Spleen (tissue), 7 donors: Measurements from ENCODE around the gene DTNB.

Experiments used
- CTCF ChIP-seq, 11 experiments: fragments of 200-600 bp in 7 of 11; fragments of 450-650 bp in 4 of 11; sonication (generic) in 4 of 11; IDR thresholded peaks in 8 of 11; conservative IDR thresholded peaks in 3 of 11; 1 replicate in 7 of 11; 2 replicates in 4 of 11; pipeline versions ENCODE4 v1.4.0 to v1.8.0; 2016 to 2021; ENCODE audit warnings: antibody characterized with exemption in 11 of 11, inconsistent platforms in 4 of 11, mild to moderate bottlenecking in 1 of 11
- POLR2A ChIP-seq, 3 donors: fragments of 450-650 bp; IDR thresholded peaks; one replicate each; pipeline ENCODE4 v1.5.1; 2017; ENCODE audit warnings: antibody characterized with exemption in 3 of 3, mild to moderate bottlenecking in 1 of 3
- donor health status: DM: no; HTN: no; CAD: no; lungs with moderate emphysema.
- donor health status: DM: no; HTN: no; CAD: no.
- donor health status: DM: no; HTN: no; CAD: no.

- TF ChIP-seq CTCF (IDR thresholded peaks at IDR 0.05 in 8 of 11, conservative IDR thresholded peaks at IDR 0.05 in 3 of 11) (no peak), POLR2A (IDR thresholded peaks at IDR 0.05) (no peak)
Observed at GRCh38 chr2:25337891-25338290, 335.5 kb downstream of the DTNB start.
